Erythroblast (primary cell): Measurements from ENCODE around the gene PEX10.

Experiments
- GATA1 ChIP-seq: IDR thresholded peaks from 2 replicates; pipeline ENCODE4 v1.6.1; 2011; ENCODE audit warnings: low read depth, mild to moderate bottlenecking, control low read depth, low read length, moderate library complexity
- POLR2A ChIP-seq: IDR thresholded peaks from 2 replicates; pipeline ENCODE4 v1.6.1; 2011; ENCODE audit warnings: mild to moderate bottlenecking, low read length

GRCh38 chr1:2376931-2377672 is 35.3 kb downstream of the PEX10 start:
- TF ChIP-seq POLR2A, result no peak
- TF ChIP-seq GATA1, result no peak
